ENCODE data around the gene CDON. TPM values are rescaled to one million over a fixed set of nuclear protein-coding genes. Genes with fewer than 3 reads are reported as not detected.

Gene CDON
- total RNA-seq, 1 donor from 2014 or later, result 21.0 TPM

DNA sequence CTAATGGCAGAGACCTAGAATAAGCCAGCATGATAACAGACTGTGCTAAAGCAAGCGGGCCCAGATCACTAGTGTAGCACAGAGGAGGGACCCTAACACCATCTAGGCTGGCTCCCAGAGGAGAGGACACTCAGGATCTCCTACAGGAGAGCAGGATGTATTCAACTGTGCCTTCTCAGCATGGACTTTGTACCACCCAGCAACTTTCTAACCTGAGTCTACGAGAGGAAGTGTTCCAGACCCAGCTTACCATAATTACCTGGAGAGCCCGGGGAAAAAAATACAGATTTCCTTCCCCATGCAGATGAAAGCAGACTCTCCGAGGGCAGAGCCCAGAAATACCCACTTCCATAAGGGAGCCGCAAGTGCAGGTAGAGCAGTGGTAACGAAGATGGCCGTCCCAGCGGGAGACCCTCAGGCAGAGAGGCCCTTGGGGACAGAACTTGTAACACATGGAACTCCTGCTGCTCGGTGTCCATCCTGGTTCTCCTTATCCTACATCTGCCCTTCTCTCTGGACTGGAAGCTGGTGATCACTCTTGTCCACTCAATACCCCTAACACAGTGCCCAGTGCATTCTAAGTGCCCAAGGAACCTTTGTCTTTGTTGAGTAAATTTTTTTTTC is 138.2 kb downstream of the CDON start:
- H3K9me3 Mint-ChIP-seq (ENCODE audit: unreplicated experiment), result no peaks in the 10 kb centered on the region
- H3K27me3 Mint-ChIP-seq (ENCODE audit: unreplicated experiment), result no peaks in the 10 kb centered on the region
- no peak for DNase-seq
- TF ChIP-seq, protein P1, sequence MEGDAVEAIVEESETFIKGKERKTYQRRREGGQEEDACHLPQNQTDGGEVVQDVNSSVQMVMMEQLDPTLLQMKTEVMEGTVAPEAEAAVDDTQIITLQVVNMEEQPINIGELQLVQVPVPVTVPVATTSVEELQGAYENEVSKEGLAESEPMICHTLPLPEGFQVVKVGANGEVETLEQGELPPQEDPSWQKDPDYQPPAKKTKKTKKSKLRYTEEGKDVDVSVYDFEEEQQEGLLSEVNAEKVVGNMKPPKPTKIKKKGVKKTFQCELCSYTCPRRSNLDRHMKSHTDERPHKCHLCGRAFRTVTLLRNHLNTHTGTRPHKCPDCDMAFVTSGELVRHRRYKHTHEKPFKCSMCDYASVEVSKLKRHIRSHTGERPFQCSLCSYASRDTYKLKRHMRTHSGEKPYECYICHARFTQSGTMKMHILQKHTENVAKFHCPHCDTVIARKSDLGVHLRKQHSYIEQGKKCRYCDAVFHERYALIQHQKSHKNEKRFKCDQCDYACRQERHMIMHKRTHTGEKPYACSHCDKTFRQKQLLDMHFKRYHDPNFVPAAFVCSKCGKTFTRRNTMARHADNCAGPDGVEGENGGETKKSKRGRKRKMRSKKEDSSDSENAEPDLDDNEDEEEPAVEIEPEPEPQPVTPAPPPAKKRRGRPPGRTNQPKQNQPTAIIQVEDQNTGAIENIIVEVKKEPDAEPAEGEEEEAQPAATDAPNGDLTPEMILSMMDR (IDR thresholded peaks at IDR 0.05; ENCODE audit: partially characterized antibody, unreplicated experiment), result no peak
- no peak overlapping the region for H3K4me3 Mint-ChIP-seq (ENCODE audit: unreplicated experiment)
- H3K4me1 Mint-ChIP-seq (ENCODE audit: low read depth, unreplicated experiment), result peaks cover 31% of the 10 kb centered on the region
- no peak overlapping the region for H3K27ac Mint-ChIP-seq (ENCODE audit: unreplicated experiment)
- H3K36me3 Mint-ChIP-seq (ENCODE audit: unreplicated experiment), result no peaks in the 10 kb centered on the region

DNA sequence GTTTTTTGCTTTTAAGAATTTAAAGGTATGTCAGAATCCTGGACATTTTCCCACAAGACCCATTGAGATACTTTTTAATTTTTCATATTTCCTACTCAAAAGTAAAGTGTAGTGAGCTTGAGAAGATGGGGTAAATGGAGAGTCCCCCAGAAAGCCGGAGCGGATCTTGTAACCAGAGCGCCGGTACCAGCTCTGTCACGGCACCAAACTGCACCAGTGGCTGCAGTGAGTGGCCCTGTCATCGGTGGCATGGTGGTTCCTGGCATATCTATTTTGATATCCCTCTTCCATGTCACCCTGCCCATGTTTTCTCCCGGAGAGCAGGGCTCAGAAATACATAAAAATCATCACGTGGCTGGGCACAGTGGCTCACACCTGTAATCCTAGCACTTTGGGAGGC is 139.0 kb downstream of the CDON start:
- H3K4me1 Mint-ChIP-seq (ENCODE audit: low read depth, unreplicated experiment), result peaks cover 31% of the 10 kb centered on the region
- DNase-seq, result no peak
- H3K4me3 Mint-ChIP-seq (ENCODE audit: unreplicated experiment), result no peak overlapping the region
- no peaks in the 10 kb centered on the region for H3K36me3 Mint-ChIP-seq (ENCODE audit: unreplicated experiment)
- no peaks in the 10 kb centered on the region for H3K27me3 Mint-ChIP-seq (ENCODE audit: unreplicated experiment)
- H3K27ac Mint-ChIP-seq (ENCODE audit: unreplicated experiment), result no peak overlapping the region
- TF ChIP-seq, protein P1 (IDR thresholded peaks at IDR 0.05; ENCODE audit: partially characterized antibody, unreplicated experiment), result no peak
- H3K9me3 Mint-ChIP-seq (ENCODE audit: unreplicated experiment), result no peaks in the 10 kb centered on the region

DNA sequence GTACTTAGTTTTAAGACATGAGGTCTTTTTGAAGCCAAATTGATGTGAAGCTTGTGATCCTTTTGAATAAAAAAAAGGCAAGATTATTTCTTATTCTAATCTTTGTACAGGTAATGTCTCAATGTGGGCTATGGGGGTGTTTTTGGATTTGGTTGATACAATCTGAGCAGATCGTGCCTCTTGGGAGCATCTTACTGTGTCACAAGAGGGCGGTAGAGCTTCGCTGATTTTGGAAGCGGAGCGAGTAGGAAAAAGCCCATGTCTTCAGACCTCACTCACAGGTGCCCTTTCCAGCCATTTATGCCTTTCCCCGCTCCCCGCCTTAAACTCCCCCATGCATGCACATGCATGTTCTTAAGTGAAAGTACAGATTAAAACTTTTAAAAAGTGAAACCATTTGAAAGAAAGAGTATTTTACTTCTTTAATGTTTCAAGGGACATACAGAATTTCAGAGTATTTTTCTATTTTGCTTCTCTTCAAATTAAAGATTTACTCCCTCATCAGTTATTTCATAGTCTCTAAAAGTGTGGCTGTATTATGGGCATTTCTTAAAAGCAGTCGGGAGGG is 139.6 kb downstream of the CDON start:
- Mint-ChIP-seq H3K36me3 (ENCODE audit: unreplicated experiment) (no peaks in the 10 kb centered on the region), H3K27me3 (ENCODE audit: unreplicated experiment) (no peaks in the 10 kb centered on the region), H3K27ac (ENCODE audit: unreplicated experiment) (no peak overlapping the region), H3K4me1 (ENCODE audit: low read depth, unreplicated experiment) (peaks cover 31% of the 10 kb centered on the region), H3K4me3 (ENCODE audit: unreplicated experiment) (no peak overlapping the region), H3K9me3 (ENCODE audit: unreplicated experiment) (no peaks in the 10 kb centered on the region)
- peak; percentile 70 for DNase-seq
- TF ChIP-seq, protein P1 (IDR thresholded peaks at IDR 0.05; ENCODE audit: partially characterized antibody, unreplicated experiment), result peak; percentile 48

DNA sequence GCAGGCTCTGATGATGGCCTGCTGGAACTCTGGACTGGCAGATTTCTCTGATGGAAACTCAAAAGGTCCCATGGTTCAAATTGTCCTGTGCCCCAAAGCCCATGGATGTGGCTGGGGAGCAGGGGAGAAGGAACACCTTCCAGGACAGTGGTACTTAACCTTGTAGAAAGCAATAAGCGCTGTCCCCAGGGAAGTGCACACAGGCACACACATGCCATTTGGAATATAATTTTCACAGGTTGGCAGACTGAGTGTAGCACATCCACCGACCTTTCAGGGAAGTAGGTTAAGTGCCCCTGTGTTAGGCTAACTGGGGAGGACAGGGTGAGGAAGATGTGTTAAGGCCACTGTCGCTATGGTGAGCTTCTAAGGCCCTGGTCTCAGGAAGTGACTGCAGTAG is 140.5 kb downstream of the CDON start:
- Mint-ChIP-seq H3K4me1 (ENCODE audit: low read depth, unreplicated experiment) (peaks cover 31% of the 10 kb centered on the region), H3K9me3 (ENCODE audit: unreplicated experiment) (no peaks in the 10 kb centered on the region), H3K4me3 (ENCODE audit: unreplicated experiment) (no peak overlapping the region), H3K36me3 (ENCODE audit: unreplicated experiment) (no peaks in the 10 kb centered on the region), H3K27ac (ENCODE audit: unreplicated experiment) (no peak overlapping the region), H3K27me3 (ENCODE audit: unreplicated experiment) (no peaks in the 10 kb centered on the region)
- no peak for DNase-seq
- TF ChIP-seq, protein P1 (IDR thresholded peaks at IDR 0.05; ENCODE audit: partially characterized antibody, unreplicated experiment), result no peak

DNA sequence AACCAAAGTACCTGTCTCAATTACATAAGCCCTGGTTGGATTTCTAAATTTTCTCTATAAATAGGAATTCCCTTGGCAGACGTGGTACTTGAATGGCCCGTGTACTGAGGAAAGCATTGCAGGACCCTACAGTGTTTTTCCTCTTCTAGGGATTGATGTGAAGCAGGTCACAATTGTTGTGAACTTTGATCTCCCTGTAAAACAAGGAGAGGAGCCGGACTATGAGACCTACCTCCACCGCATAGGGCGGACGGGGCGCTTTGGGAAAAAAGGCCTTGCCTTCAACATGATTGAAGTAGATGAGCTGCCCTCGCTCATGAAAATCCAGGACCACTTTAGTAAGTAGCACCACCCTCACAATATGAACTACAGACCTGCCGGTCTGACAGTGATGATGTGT is 141.6 kb downstream of the CDON start:
- no peaks in the 10 kb centered on the region for H3K36me3 Mint-ChIP-seq (ENCODE audit: unreplicated experiment)
- H3K4me3 Mint-ChIP-seq (ENCODE audit: unreplicated experiment), result no peak overlapping the region
- no peaks in the 10 kb centered on the region for H3K9me3 Mint-ChIP-seq (ENCODE audit: unreplicated experiment)
- no peaks in the 10 kb centered on the region for H3K27me3 Mint-ChIP-seq (ENCODE audit: unreplicated experiment)
- peaks cover 26% of the 10 kb centered on the region for H3K4me1 Mint-ChIP-seq (ENCODE audit: low read depth, unreplicated experiment)
- no peak for DNase-seq
- TF ChIP-seq, protein P1 (IDR thresholded peaks at IDR 0.05; ENCODE audit: partially characterized antibody, unreplicated experiment), result no peak
- H3K27ac Mint-ChIP-seq (ENCODE audit: unreplicated experiment), result no peak overlapping the region
